ENCODE measurements around the gene SLC38A5.
"Not testable (repeated sequence)": the region's sequence is repeated elsewhere in the genome, so short reads cannot be mapped to it uniquely, and the experiment has no call there.

SLC38A5 gene

GRCh38 chrX:48471504-48471903 is 1.4 kb upstream of the SLC38A5 start:
- FAIRE-seq (no peak), DNase-seq (ENCODE audit: insufficient read length, low spot score) (no peak)

- DNase-seq (ENCODE audit: insufficient read length, low spot score): no peak
- no peak for FAIRE-seq
Observed at GRCh38 chrX:48470833-48471118, 716 bp upstream of the SLC38A5 start.

GRCh38 chrX:48468693-48469691 is 1.1 kb downstream of the SLC38A5 start:
- DNase-seq (ENCODE audit: insufficient read length, low spot score): no peak
- FAIRE-seq: peak; percentile 89

GRCh38 chrX:48468247-48468671 is 1.8 kb downstream of the SLC38A5 start:
- FAIRE-seq (no peak), DNase-seq (ENCODE audit: insufficient read length, low spot score) (peak; percentile 36)

GRCh38 chrX:48467281-48467761 is 2.7 kb downstream of the SLC38A5 start:
- FAIRE-seq (no peak), DNase-seq (ENCODE audit: insufficient read length, low spot score) (no peak)

GRCh38 chrX:48466696-48467095 is 3.4 kb downstream of the SLC38A5 start:
- FAIRE-seq: no peak

GRCh38 chrX:48465336-48465933 is 4.6 kb downstream of the SLC38A5 start:
- FAIRE-seq (no peak), DNase-seq (ENCODE audit: insufficient read length, low spot score) (no peak)

More at GRCh38 chrX:48466696-48467095, 3.4 kb downstream of the SLC38A5 start:
- no peak for DNase-seq (ENCODE audit: insufficient read length, low spot score)

- no peak for DNase-seq (ENCODE audit: insufficient read length, low spot score)
- FAIRE-seq: no peak
Observed at GRCh38 chrX:48461830-48462229, 8.2 kb downstream of the SLC38A5 start.

- DNase-seq (ENCODE audit: insufficient read length, low spot score): no peak
- no peak for FAIRE-seq
Observed at GRCh38 chrX:48460606-48461005, 9.5 kb downstream of the SLC38A5 start.

GRCh38 chrX:48460031-48460430 is 10.0 kb downstream of the SLC38A5 start:
- no peak for FAIRE-seq
- no peak for DNase-seq (ENCODE audit: insufficient read length, low spot score)

- no peak for FAIRE-seq
- DNase-seq (ENCODE audit: insufficient read length, low spot score): no peak
Observed at GRCh38 chrX:48459483-48459882, 10.6 kb downstream of the SLC38A5 start.

- FAIRE-seq (no peak), DNase-seq (ENCODE audit: insufficient read length, low spot score) (no peak)
Observed at GRCh38 chrX:48458711-48459110, 11.3 kb downstream of the SLC38A5 start.

- FAIRE-seq: no peak
- no peak for DNase-seq (ENCODE audit: insufficient read length, low spot score)
Observed at GRCh38 chrX:48456628-48457331, 13.3 kb downstream of the SLC38A5 start.

- no peak for FAIRE-seq
- DNase-seq (ENCODE audit: insufficient read length, low spot score): no peak
Observed at GRCh38 chrX:48451708-48452107, 18.4 kb downstream of the SLC38A5 start.

- DNase-seq (ENCODE audit: insufficient read length, low spot score) (no peak), FAIRE-seq (no peak)
Observed at GRCh38 chrX:48450076-48450475, 20.0 kb downstream of the SLC38A5 start.

- not testable (repeated sequence) for DNase-seq (ENCODE audit: insufficient read length, low spot score); FAIRE-seq
Observed at GRCh38 chrX:48447201-48447600, 22.9 kb downstream of the SLC38A5 start.

GRCh38 chrX:48433713-48434112 is 36.3 kb downstream of the SLC38A5 start:
- FAIRE-seq; DNase-seq (ENCODE audit: insufficient read length, low spot score): not testable (repeated sequence)

- FAIRE-seq; DNase-seq (ENCODE audit: insufficient read length, low spot score): not testable (repeated sequence)
Observed at GRCh38 chrX:48430166-48430565, 39.9 kb downstream of the SLC38A5 start.

GRCh38 chrX:48429606-48430005 is 40.5 kb downstream of the SLC38A5 start:
- not testable (repeated sequence) for DNase-seq (ENCODE audit: insufficient read length, low spot score); FAIRE-seq

GRCh38 chrX:48427027-48427716 is 42.9 kb downstream of the SLC38A5 start:
- FAIRE-seq; DNase-seq (ENCODE audit: insufficient read length, low spot score): not testable (repeated sequence)
